GM23248 (cell line): ENCODE measurements around the gene STK4.

Experiments used
- EZH2 ChIP-seq: fragments of 200-600 bp; sonication (generic); IDR thresholded peaks from 2 replicates; pipeline ENCODE4 v1.6.1; 2018; ENCODE audit warnings: antibody characterized with exemption, mild to moderate bottlenecking; ENCODE audit not compliant: insufficient read depth, poor library complexity, severe bottlenecking
- EZH2phosphoT487 ChIP-seq: fragments of 200-600 bp; sonication (generic); IDR thresholded peaks from 2 replicates; pipeline ENCODE4 v1.6.1; 2018; ENCODE audit warnings: antibody characterized with exemption, moderate library complexity, mild to moderate bottlenecking, low read depth; ENCODE audit not compliant: insufficient read depth

GRCh38 chr20:44943828-44944227, 22.5 kb upstream of the STK4 start:
- TF ChIP-seq EZH2phosphoT487 (no peak), EZH2 (no peak)
